SH-SY5Y (cell line): ENCODE results near the gene ZBTB21.

ENCODE experiments used
- GATA2 ChIP-seq: IDR thresholded peaks from 2 replicates; pipeline ENCODE4 v1.6.1; 2011; ENCODE audit warnings: mild to moderate bottlenecking, low read depth, low read length
- GATA3 ChIP-seq: IDR thresholded peaks from 2 replicates; pipeline ENCODE4 v1.6.1; 2011; ENCODE audit warnings: low read depth, mild to moderate bottlenecking, low read length, moderate library complexity

DNA sequence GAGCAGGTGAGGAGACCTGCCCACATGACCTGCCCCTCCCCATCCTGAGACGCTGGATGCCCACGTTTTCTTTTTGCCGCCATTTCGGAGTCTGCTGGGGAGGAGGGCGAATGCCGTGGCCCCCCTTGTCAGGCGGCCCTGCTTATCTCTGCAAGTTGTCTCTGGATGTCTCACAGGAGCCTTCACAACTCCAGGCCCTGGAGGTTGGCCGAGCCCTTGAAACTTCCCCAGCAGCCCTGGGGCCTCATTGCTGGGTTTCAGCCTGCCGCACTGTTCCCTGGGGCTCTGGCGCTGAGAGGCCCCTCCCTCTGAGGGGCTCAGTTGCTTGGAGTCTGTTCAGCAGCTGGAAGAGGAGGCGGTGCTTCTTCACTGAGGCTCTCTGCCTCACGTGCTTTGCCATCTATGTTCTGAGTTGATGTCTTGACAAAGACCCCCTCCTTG lies 29.8 kb upstream of the ZBTB21 start:
- no peak for TF ChIP-seq GATA2
- no peak for TF ChIP-seq GATA3
